HT-29 (cell line): Measurements from ENCODE around the gene SORCS2. TPM values are rescaled to one million over a fixed set of nuclear protein-coding genes. Genes with fewer than 3 reads are reported as not detected.

Experiments used
- DNase-seq: peaks from one replicate; pipeline ENCODE4 v3.0.0-alpha.2; 2015; ENCODE audit warnings: low spot score
- total RNA-seq: library from RNA; depleted of rRNA; stranded (reverse); fragments of >200 nt; shearing (Covaris generic); gene quantifications from 2 replicates; pipeline ENCODE4 v1.2.3, GENCODE V29; 2014

Gene SORCS2
- total RNA-seq, 1 experiment from 2014 or later, result not detected

DNA sequence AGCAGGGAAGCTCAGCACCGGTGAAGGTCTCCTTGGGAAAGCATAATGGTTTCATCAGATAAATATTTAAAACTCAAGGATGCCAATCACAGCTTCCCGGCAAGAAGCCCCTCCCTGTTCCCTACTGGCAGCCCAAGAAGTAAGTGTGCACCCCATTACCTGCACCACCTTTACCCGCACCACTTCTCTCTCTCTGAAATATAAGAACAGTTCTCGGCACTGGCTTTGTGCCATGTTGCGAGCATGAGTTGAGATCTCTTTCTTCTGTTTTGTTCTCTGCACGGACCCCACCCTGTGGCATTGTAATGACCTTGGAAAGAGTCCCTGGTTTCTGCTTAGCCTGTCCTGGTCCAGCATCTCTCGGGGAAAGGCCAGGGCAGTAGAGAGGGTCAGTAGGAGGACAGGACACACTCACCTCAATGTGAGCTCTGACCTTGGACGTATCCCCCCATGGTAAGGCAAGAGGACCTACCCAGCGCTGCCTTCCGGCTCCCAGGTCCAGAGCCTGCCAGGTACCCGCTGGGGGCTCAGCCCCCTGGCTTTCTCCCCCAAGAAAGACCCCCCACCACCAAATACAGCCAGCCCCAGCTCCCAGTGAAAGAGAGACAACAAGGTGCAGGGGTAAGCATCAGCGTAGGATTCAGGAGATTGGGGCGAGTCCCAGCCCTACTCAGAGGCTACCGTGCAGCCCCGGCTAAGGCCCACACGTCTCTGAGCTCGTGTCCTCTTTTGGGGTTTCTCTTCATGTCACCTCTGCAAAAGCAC lies 161.7 kb downstream of the SORCS2 start:
- no peak for DNase-seq

DNA sequence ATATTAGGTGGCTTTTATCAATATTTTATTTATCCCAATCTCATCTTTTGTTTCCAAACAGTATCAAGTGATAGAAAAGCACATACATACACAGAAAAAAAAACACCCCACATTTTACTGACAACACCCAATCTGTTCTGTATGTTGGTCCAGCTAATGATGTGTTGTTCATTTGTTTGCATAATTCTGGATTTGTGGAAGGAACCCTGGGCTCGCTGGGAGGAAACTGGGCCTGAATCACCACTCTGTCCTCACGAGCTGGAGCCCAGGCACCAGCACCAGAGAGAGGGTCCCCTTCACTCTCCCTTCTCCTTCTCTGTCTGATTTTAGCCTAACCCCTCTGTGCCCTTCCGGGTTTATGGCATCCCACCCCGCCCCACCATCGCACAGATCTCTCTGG lies 162.6 kb downstream of the SORCS2 start:
- no peak for DNase-seq

DNA sequence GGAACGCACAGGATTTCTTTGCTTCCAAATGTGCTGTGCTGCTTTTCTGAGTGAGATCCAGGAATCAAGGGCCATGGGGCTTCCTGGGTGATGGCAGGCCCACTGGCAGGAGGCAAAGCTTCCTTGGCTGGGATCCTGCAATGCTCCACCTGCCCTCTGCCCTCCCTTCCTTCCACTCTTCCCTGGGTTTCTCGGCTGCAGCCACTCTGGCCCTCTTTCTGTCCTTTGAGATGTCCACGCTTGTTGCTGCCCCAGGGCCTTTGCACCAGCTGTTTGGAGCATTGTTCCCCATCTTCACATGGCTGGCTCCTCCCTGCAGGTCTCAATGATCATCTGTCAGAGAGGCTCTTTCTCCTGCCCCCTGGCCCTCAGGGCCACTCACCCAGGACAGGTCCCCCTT lies 163.5 kb downstream of the SORCS2 start:
- no peak for DNase-seq

DNA sequence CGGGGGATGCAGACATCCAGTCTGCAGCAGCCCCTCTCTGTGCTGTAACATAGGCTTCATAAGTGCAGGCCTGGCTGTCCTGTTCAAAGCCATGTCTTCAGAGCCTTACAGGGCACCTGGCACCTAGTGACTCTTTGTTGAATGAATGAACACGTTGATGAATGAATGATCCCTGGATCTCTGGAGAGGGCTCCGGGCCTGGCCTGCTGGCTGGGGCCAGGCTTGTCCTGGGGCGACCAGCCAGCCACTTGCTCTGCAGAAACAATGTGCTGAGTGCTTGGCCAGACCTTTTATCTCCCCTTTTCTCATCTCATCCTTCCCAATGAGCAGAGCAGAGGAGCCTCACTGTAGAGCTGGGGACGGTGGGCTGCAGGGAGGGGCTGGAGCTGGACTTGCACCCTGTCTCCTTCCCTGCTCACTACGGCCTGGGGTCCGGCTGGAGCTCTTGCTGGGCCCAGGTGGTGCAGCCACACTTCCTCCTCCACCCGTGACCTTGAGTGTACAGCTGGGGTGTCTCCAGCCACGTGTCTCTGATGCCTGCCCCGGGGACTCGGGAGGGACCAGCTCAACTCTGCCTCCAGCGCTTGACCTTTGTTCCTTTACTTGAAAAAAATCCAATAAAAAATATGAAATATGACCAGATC lies 164.5 kb downstream of the SORCS2 start:
- no peak for DNase-seq

DNA sequence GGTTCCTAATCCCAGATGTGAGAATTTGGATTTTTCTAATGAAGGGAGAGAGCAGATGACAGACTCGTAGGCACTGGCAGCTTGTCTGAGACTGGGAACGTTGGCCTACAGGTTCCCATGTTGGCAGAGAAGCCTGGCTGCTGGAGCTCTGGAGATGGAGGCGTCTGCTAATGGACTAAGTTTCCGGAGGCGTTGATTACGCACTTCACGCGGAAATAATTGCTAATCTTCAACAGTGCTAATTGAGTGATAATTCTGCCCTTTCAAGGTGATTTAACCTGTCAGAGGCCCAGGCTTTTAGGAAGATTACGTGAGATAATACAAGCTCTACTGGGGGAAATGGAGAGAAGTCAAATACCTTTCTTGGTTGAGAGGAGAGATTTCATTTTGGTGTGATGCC lies 165.0 kb downstream of the SORCS2 start:
- DNase-seq, result no peak

DNA sequence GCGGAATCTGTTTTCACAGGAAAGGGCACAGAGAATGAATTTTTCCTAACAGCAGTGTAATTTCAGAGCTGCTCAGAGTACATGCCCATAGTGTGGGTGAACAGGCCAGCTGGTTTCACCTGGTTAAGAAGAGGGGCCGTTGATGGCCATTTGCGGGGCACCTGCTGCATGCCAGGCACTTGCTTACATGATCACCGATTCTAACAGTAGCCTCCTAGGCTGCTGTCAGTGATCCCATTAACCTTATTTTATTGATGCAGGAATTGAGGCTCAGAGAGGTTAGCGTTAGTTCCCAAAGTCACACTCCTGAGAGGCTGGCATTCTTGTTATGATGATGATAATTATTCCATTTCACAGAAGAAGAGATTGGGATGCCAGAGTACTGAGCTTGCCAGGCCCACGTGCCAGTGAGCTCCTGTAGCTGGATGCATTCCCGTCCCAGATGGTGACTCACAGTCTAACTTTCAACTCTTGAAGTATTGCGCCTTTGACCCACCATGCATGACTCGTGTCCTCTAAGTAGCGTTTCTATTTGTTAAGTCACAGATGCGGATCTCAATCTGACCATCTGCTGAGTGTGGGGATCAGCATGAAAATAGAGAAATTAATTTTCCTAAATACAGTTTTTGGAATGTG lies 165.9 kb downstream of the SORCS2 start:
- DNase-seq, result peak; percentile 6

DNA sequence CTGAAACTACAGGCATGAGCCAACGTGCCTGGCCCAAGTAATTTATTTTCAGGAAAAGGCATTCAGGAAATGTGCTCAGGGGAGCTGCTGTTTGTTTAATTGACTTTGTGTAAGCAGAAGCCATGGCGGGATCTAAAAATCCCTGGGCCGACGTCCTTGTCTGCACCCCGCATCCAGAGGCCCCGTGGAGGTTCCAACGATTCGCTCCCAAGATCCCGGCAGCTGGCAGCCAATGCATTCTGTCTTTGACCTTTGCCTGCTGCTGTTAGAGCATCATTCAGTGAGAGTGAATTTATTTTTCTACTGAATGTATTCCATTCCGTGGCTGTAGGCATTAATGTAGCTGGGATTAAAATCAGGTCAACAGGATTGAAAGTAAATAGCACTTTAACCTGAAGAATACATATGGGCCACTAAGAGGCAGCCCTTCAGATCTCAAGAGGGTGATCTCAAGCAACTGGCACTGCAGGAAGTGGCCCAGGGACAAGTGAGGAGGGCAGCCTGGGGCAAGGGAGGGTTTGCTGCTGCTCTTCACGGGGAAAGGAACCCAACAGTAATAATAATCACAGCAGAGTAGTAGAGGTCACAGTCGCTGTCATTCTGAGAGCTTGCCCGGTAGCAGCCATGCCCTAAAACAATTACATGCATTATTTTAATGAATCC lies 167.2 kb downstream of the SORCS2 start:
- DNase-seq, result no peak

DNA sequence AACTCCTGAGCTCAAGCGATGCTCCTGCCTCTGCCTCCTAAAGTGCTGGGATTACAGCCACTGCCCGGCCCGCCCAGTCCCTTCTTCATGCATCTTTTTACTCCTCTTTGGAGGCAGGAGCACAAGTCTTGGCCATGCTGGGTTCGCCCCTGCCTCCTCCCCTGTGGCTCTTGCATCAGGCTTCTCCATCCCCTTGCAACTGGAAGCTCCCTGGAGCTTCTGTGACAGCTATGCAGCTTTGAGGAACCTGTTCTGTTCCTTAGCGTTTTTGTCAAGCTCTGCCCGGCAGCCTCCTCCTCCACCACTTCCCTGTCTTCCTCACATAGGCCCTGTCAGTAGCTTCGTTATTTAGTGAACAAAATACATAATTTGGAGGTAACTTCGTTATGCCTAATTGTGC lies 168.5 kb downstream of the SORCS2 start:
- DNase-seq, result no peak

DNA sequence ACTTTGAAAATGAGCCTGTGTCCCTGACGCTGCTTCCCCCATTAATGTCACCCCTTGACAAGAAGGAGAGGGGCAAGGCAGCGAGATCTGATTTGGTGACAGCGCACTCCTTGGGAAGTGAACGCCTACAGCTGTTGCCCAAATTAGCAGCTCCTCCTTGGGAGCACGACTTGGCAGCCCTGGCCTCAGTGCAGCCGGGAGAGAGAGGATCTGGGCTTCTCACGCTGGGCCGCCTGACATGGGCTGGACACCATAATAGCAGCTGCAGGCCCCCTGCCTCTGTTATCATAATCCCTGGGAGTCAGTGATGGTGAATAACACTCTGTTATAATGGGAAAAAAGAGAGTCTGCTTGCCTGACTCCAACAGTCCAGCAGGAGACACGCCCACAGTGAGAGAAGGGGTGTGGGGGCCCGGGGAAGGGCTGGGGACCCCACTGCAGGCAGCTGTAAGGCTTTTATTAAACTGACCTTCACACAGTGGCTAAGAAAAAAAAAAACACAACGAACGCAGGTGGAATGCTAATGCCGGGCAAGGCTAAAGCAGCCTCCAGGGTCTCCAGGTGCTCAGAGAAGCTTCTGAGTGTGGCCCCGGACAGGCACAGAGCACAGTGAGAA lies 169.1 kb downstream of the SORCS2 start:
- DNase-seq, result no peak

DNA sequence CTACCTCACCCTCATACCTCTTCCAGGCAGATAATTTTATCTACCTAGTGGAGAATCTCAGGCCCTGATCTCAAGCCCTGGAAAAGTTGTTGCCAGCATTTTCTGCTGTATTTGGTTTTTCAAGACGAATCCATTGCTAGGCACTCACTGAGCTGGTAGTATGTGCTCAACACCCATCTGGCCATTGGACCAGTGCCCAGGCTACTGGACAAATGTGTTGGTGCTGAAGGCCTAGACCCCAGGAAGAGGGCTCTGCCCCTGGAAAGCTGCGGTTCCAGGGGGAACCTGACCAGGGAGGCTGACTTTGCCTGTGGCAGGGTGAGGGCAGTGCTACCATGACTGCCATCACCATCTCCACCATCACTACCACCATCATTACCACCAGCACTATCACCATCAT lies 170.0 kb downstream of the SORCS2 start:
- no peak for DNase-seq

DNA sequence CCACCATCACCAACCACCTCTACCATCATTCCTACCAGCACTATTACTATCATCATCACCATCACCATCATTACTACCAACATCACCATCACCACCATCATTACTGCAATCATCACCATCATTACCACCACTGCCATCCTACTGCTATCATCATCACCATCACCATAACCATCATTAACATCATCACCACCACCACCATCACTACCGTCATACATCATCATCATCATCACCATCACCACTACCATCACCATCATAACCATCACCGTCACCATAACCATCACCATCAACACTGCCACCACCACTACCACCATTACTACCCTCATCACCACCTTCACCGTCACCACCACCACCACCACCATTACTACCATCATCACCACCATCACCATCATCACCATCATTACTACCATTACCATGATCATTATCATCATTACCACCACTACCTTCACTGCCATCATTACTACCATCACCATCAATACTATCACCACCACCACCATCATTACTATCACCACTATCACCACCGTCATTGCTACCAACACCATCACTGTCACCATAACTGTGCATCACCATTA lies 170.6 kb downstream of the SORCS2 start:
- no peak for DNase-seq

DNA sequence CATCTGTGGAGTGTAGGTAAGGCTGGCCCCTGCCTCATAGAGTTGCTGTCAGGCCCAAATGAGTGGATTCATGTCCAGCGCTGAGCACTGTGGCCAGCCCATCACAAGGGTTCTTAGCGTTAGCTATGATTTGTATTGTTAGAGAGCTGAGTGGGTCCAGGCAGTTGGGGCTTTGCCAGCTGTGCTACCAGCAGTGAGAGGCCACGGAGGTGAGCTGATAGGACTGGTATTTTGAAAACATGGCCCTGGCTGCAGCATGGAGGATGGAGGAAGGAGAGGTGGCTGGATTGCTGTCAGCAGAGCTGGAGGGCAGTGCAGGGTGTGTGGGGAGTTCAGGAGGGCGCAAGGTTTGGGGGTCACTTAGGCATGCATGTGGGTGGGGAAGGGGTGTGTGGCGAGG lies 172.6 kb downstream of the SORCS2 start:
- no peak for DNase-seq

DNA sequence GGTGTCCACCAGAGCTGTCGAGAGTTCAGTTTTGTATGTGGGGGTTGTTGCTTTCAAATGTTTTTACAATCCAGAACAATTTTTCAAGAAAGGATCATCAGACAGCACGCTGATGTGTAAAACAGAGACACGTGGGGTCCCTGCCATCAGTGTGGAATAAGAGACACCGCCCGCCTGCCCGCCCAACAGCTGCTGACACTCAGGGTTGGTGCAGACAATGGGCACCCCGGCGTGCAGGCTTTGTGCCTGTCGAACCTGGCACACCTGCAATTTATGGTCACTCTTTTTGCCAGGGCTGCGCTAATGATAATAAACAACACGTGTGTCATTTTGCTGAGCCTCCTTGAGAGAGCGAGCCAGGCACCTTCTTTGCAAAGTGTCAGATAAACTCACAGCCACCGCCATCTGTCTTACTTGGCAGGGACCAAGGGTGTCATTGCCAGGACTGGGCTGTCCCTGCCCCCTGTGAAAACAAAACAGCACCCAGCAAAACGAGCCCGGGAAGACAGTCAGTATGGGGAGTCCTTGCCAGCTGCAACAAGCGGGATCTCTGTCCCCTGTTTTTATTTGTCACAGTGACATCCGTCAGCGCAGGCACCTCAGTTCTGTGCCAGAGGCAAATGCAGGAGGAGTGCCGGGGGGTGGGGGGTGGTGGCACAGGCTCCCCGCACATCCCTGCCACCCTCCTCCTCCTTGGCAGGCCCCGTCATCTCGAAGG lies 173.3 kb downstream of the SORCS2 start:
- no peak for DNase-seq

DNA sequence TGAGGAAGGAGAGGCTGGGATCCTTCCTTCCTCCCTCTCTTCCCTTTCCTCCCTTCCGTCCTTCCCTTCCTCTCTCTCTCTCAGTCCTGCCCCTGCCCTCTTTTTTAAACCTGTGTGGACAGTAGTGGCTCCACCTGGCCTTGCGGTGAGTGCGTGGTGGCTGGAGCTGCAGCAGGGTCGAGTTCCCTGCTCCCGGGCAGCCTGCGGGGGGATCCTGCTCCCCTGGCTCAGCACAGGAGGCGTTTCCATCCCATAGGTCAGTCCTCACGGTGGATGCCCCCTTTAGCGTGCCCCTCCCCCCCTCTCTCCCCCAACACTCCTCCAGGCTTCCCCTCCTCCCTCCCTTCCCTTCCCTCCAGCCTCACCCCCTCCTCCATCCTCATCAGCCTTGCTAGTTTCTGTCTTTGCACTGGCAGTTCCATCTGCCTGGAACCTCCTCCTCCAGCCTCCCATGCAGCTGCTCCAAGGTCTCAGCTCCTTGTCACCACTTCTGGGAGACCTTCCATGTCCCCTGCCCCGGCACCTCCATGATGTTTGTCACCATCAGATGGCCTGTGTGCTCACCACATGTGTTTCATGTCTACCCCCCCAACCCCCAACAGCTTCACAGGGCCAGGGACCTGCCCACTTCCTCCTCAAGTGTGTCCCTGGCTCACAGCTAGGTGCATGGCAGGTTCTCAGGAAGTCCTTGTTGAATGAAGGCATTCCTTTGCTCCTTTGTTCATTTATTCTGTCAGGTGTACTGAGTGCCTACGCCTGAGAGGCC lies 174.0 kb downstream of the SORCS2 start:
- no peak for DNase-seq

DNA sequence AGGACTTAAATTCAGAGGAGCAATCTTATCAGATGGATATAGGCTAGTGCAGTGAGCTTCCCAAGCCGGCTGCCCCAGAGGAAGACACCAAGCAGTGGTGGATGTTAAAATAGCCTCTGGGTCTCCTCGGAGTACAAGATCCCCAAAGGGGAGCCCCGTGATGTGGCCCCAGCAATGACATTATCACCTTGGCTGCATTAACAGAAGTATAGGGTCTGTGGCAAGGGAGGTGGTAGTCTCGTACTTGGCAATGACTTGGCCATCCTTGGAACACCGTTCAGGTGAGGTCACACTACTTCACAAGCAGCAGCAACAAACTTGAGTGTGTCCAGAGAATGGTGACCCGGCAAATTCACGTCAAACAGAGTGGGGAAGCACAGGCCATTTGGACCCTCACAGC lies 174.6 kb downstream of the SORCS2 start:
- DNase-seq, result no peak

DNA sequence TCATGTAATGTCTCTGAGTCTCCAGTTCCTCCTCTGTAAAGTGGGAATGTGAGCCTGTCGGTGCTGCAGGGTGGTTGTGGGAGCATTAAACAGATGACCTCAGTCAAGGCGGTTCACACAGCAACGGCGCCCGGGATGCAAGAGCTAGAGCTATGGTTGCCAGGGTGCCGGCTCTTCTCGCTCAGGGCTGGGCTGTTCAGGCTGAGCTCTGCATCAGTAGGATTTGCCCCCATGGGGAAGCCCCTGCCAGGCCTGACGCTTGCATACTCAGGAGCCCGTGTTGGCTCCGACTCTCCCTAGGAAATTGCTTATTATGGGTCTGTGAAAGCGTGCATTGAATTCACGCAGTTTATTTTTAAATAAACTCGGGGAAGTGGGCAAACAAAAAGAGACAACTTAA lies 175.1 kb downstream of the SORCS2 start:
- no peak for DNase-seq

DNA sequence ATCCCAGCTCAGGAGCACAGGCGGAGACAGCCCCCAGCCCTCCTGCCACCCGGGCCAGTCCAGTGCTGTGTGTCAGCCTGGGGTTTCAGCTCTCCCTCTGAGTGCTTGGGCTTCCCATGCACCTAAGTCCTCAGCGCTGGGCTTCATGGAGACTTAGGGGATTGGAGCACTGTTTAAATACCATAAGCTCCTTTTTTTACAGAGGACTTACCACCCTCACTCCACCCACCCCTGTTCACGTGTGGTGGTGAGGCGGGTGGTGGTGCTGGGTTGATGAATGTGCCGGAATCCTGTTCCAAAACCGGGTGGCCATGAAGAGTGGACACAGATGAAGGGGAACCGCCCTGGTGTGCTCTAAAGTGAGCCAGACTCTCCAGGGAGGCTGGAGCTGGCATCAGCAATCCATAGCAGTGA lies 175.5 kb downstream of the SORCS2 start:
- DNase-seq, result no peak

DNA sequence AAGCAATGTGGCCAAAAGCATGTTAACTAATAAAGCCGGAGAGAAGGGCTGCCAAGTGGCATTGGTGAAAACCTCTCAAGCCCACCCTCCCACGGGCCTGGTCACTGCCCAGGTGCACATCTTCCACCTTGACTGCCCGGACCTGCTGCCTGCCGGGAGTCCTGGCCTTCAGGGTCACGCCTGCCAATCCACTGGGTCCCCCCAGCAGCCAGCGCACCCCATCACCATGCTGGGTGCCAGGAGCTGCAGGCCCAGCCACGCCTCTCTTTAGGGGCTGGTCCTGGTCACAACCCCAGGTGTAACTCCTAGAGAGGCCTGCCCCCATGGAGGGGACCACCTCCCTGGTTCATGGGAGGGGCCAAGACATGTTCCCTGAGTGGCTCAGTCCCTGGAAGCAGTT lies 176.0 kb downstream of the SORCS2 start:
- no peak for DNase-seq

DNA sequence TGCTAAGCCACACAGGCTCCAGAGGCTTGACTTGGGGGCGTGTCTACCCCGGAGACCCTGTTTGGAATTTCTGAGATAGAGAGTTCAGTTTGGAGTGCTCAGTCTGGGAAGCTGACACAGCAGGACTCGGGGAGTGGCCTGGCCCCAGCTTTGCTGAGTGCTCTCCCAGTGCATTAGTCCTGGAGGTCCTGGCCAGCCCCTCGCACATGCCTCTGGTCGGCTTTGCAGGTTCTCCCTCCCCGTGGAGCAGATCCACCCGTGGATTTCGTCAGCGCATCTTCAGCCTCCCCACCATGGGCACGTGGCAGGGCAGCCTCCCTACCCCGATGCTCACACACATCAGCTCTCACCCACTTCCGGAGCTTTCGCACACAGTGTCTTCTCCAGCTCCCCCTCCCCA lies 177.2 kb downstream of the SORCS2 start:
- DNase-seq, result no peak

DNA sequence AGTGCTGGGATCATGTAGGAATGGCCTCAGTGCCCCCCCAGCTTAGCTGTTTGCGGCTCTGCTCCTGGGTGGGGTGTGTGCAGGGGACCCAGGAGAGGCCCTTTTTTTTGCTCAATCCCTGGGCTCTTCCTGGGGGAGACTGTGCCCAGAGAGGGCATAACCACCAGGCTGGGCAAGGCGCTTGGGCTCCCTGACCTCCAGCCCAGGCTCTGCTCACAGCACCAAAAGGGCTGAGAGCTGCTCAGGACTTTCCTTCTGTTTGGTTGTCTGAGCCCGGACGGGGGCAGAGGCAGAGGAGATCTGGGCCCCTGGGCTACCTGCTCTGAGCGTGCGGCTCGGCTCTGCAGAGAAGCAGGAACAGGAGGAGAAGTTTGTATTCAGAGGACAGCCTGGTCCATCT lies 177.7 kb downstream of the SORCS2 start:
- no peak for DNase-seq
